ENCODE results near the gene TSPAN9. TPM values are rescaled to one million over a fixed set of nuclear protein-coding genes. Genes with fewer than 3 reads are reported as not detected.

Gene TSPAN9
- total RNA-seq, 1 experiment from 2014 or later, result 13.2 TPM

GRCh38 chr12:3124917-3125316 is 47.7 kb downstream of the TSPAN9 start:
- no peak overlapping the region for H2AFZ ChIP-seq (ENCODE audit: low read depth, low read length, poor library complexity, severe bottlenecking)
- no peaks in the 10 kb centered on the region for H3K36me3 ChIP-seq (ENCODE audit: control insufficient read depth in 1 of 2, insufficient read depth in 2 of 2, low read length in 2 of 2)
- ChIA-PET RAD21 (ENCODE audit: low non-redundant PET in 1 of 2, low total read pairs in 2 of 2, uncharacterized antibody in 2 of 2, unreplicated experiment in 2 of 2) (no interaction called here), CTCF (no interaction called here), POLR2A (no interaction called here)
- H3K9me2 ChIP-seq (ENCODE audit: insufficient read depth), result no peaks in the 10 kb centered on the region
- DNase-seq (ENCODE audit: low read depth, low spot score) (no peak), ATAC-seq (no peak)
- H3K9me3 ChIP-seq (ENCODE audit: control insufficient read depth in 1 of 2, insufficient read depth in 1 of 2, low read depth in 1 of 2, low read length in 2 of 2), result peaks cover 0 to 3% of the 10 kb centered on the region in 2 experiments; a peak in 1 of 4 replicates
- H3K79me2 ChIP-seq (ENCODE audit: insufficient read depth, low read length), result no peaks in the 10 kb centered on the region
- no peak for TF ChIP-seq CEBPB (IDR thresholded peaks at IDR 0.05; ENCODE audit: low read depth)
- no peak for TF ChIP-seq CTCF (IDR thresholded peaks at IDR 0.05 in 2 of 3, conservative IDR thresholded peaks at IDR 0.05 in 1 of 3; ENCODE audit: borderline replicate concordance in 1 of 3, insufficient read depth in 1 of 3, low read depth in 2 of 3, low read length in 2 of 3)
- TF ChIP-seq MAX (IDR thresholded peaks at IDR 0.05), result no peak
- no peak for TF ChIP-seq SP1 (IDR thresholded peaks at IDR 0.05; ENCODE audit: low read depth)
- TF ChIP-seq REST (IDR thresholded peaks at IDR 0.05; ENCODE audit: low read depth), result no peak
- TF ChIP-seq ZBTB33 (IDR thresholded peaks at IDR 0.05; ENCODE audit: extremely low read depth, insufficient replicate concordance, low read length), result no peak
- no peak for TF ChIP-seq YY1 (IDR thresholded peaks at IDR 0.05; ENCODE audit: extremely low read depth, insufficient replicate concordance, low read depth, low read length)
- TF ChIP-seq EGR1 (IDR thresholded peaks at IDR 0.05; ENCODE audit: low read depth), result no peak
- TF ChIP-seq JUND (IDR thresholded peaks at IDR 0.05), result no peak
- TF ChIP-seq POLR2A (IDR thresholded peaks at IDR 0.05; ENCODE audit: borderline replicate concordance, extremely low read depth, insufficient read depth, insufficient read length), result no peak
- no peak for TF ChIP-seq RAD21 (IDR thresholded peaks at IDR 0.05; ENCODE audit: low read depth)
- no peak for TF ChIP-seq TCF7L2 (IDR thresholded peaks at IDR 0.05; ENCODE audit: borderline replicate concordance, extremely low read depth, insufficient read depth, insufficient read length)
- H3K4me3 ChIP-seq (replicated peaks in 1 of 2; ENCODE audit: low read depth in 1 of 2, low read length in 2 of 2), result no peak overlapping the region
- intact Hi-C loops (cut with micrococcal nuclease), result no loop called here
- H3K4me1 ChIP-seq (ENCODE audit: control insufficient read depth in 1 of 2, insufficient read depth in 2 of 2, low read length in 2 of 2), result no peaks in the 10 kb centered on the region
- no TSS peak for BruUV-seq (replicated peaks)
- H3K9ac ChIP-seq (ENCODE audit: low read length), result no peak overlapping the region
- no peaks in the 10 kb centered on the region for H3K27me3 ChIP-seq (ENCODE audit: insufficient read depth, low read length)
- no peak overlapping the region for H3K4me2 ChIP-seq (ENCODE audit: low read length)
- H3K27ac ChIP-seq (ENCODE audit: low read depth, low read length), result no peak overlapping the region
- no peaks in the 10 kb centered on the region for H4K20me1 ChIP-seq (ENCODE audit: insufficient read depth)

Measured in HCT116 (cell line).